IMR-90 (cell line): ENCODE data around the gene GNAO1. TPM values are rescaled to one million over a fixed set of nuclear protein-coding genes. Genes with fewer than 3 reads are reported as not detected.

Source experiments
- ATAC-seq: fragments of 200-7000 bp; cut with Tn5 transposase; 2 replicates; pipeline ENCODE4 v1.9.1; 2020; ENCODE audit warnings: low read depth, mild to moderate bottlenecking, moderate library complexity
- BruUV-seq: library from RNA; stranded (reverse); fragments of 400-500 nt; replicated peaks from 2 replicates; lab custom pipeline; 2021; lab: Mats Ljungman, UMichigan
- CTCF ChIA-PET: fragments of 300-600 bp; formaldehyde crosslinking; extraction: SDS; loops from one replicate; lab custom pipeline; 2021; ENCODE audit warnings: antibody characterized with exemption; lab: Yijun Ruan, JAX
- POLR2A ChIA-PET: fragments of 300-600 bp; sonication (Branson Sonifier 250); formaldehyde crosslinking; loops from one replicate; lab custom pipeline; 2022; ENCODE audit warnings: antibody characterized with exemption; ENCODE audit not compliant: unreplicated experiment; lab: Charles Lee
- DNase-seq: peaks from one replicate; pipeline ENCODE4 v3.0.0; 2013
- H2AFZ ChIP-seq: replicated peaks from 2 replicates; pipeline ENCODE3; 2013; ENCODE audit warnings: low read length, mild to moderate bottlenecking; ENCODE audit not compliant: poor library complexity
- H2AK5ac ChIP-seq: 2 replicates; pipeline ENCODE4 v1.6.1; 2013; ENCODE audit warnings: low read depth, low read length, inconsistent platforms
- H2AK9ac ChIP-seq: replicated peaks from 2 replicates; pipeline ENCODE3; 2013; ENCODE audit warnings: mild to moderate bottlenecking, low read depth, low read length, moderate library complexity; ENCODE audit not compliant: poor library complexity
- H2BK120ac ChIP-seq: 2 replicates; pipeline ENCODE4 v1.6.1; 2013; ENCODE audit warnings: low read depth, low read length, inconsistent platforms
- H2BK15ac ChIP-seq: 3 replicates; pipeline ENCODE4 v1.6.1; 2013; ENCODE audit warnings: low read depth, low read length, inconsistent platforms
- H2BK20ac ChIP-seq: 2 replicates; pipeline ENCODE4 v1.6.1; 2013; ENCODE audit warnings: low read depth, mild to moderate bottlenecking, inconsistent platforms, low read length, moderate library complexity
- H2BK5ac ChIP-seq: 2 replicates; pipeline ENCODE4 v1.6.1; 2013; ENCODE audit warnings: mild to moderate bottlenecking, low read depth, low read length, inconsistent platforms; ENCODE audit not compliant: poor library complexity, severe bottlenecking
- H3K14ac ChIP-seq: replicated peaks from 2 replicates; pipeline ENCODE4 v1.6.1; 2013; ENCODE audit warnings: low read depth, low read length, inconsistent platforms
- H3K18ac ChIP-seq: 2 replicates; pipeline ENCODE4 v1.6.1; 2013; ENCODE audit warnings: low read depth, low read length, control low read depth
- H3K23ac ChIP-seq: 2 replicates; pipeline ENCODE4 v1.6.1; 2013; ENCODE audit warnings: low read depth, low read length, inconsistent platforms
- H3K27ac ChIP-seq: 2 replicates; pipeline ENCODE4 v1.5.1; 2013; ENCODE audit warnings: mild to moderate bottlenecking, control low read depth, low read length; ENCODE audit not compliant: insufficient read depth
- H3K27me3 ChIP-seq: 2 replicates; pipeline ENCODE4 v1.6.1; 2013; ENCODE audit warnings: low read length; ENCODE audit not compliant: control insufficient read depth, insufficient read depth
- H3K36me3 ChIP-seq: 2 replicates; pipeline ENCODE4 v1.6.1; 2013; ENCODE audit warnings: low read length, mixed read lengths; ENCODE audit not compliant: control insufficient read depth, insufficient read depth
- H3K4ac ChIP-seq: 2 replicates; pipeline ENCODE4 v1.6.1; 2013; ENCODE audit warnings: low read depth, low read length, inconsistent platforms
- H3K4me1 ChIP-seq: 2 replicates; pipeline ENCODE4 v1.6.1; 2013; ENCODE audit warnings: low read length, mixed read lengths; ENCODE audit not compliant: control insufficient read depth, insufficient read depth
- H3K4me2 ChIP-seq: 2 replicates; pipeline ENCODE4 v1.6.1; 2013; ENCODE audit warnings: low read depth, mild to moderate bottlenecking, control low read depth, low read length, moderate library complexity
- H3K4me3 ChIP-seq: 2 replicates; pipeline ENCODE4 v1.5.1; 2013; ENCODE audit warnings: low read depth, mild to moderate bottlenecking, control low read depth, low read length, moderate library complexity; ENCODE audit not compliant: insufficient read depth
- H3K56ac ChIP-seq: 2 replicates; pipeline ENCODE4 v1.6.1; 2013; ENCODE audit warnings: low read length, inconsistent platforms; ENCODE audit not compliant: insufficient read depth; ENCODE audit errors: extremely low read depth
- H3K79me1 ChIP-seq, 2 experiments: 2 replicates each; pipeline ENCODE4 v1.6.1; 2013; ENCODE audit warnings: low read length in 2 of 2, inconsistent platforms in 1 of 2, low read depth in 1 of 2
- H3K9ac ChIP-seq: 2 replicates; pipeline ENCODE4 v1.6.1; 2013; ENCODE audit warnings: low read depth, low read length, control low read depth
- H3K9me1 ChIP-seq: 2 replicates; pipeline ENCODE4 v1.6.1; 2013; ENCODE audit warnings: low read length, inconsistent platforms; ENCODE audit not compliant: insufficient read depth
- H3K9me3 ChIP-seq: 2 replicates; pipeline ENCODE4 v1.6.1; 2013; ENCODE audit warnings: low read length; ENCODE audit not compliant: control insufficient read depth, insufficient read depth
- H4K20me1 ChIP-seq: 2 replicates; pipeline ENCODE4 v1.6.1; 2013; ENCODE audit warnings: low read length, inconsistent platforms; ENCODE audit not compliant: insufficient read depth
- H4K5ac ChIP-seq: 2 replicates; pipeline ENCODE4 v1.6.1; 2013; ENCODE audit warnings: mild to moderate bottlenecking, low read depth, low read length, control low read depth
- H4K8ac ChIP-seq, 2 experiments: 2 replicates each; pipeline ENCODE4 v1.6.1; 2013; ENCODE audit warnings: low read depth in 2 of 2, low read length in 2 of 2, control low read depth in 1 of 2, inconsistent platforms in 1 of 2
- H4K91ac ChIP-seq: 2 replicates; pipeline ENCODE4 v1.6.1; 2013; ENCODE audit warnings: low read depth, low read length, inconsistent platforms; ENCODE audit not compliant: insufficient read depth
- SMC3 ChIP-seq: fragments of 150-350 bp; IDR thresholded peaks from 2 replicates; pipeline ENCODE4 v1.6.1; 2016; ENCODE audit warnings: low read depth, mild to moderate bottlenecking, antibody characterized with exemption, low read length, moderate library complexity
- WGBS, 2 experiments: methylation state at CpG; one replicate each; pipeline versions ENCODE4 v1.1.5 to v1.1.7; 2013; ENCODE audit warnings: missing lambda C conversion rate in 2 of 2; ENCODE audit not compliant: insufficient read length in 1 of 2; ENCODE audit errors: extremely low coverage in 2 of 2; 5-methylcytosine and 5-hydroxymethylcytosine counted together
- dilution Hi-C: fragments of 300-500 bp; cut with HindIII; formaldehyde crosslinking; loops from one replicate; pipeline ENCODE4 v1.14.3; 2018; ENCODE audit warnings: low sequenced_read_pairs; ENCODE audit not compliant: unreplicated experiment
- in situ Hi-C: fragments of 300-500 bp; cut with MboI; formaldehyde crosslinking; loops from 3 replicates; pipeline ENCODE4 v1.14.3; 2019; ENCODE audit warnings: low sequenced_read_pairs, inconsistent platforms, mixed read lengths
- intact Hi-C: fragments of 100-400 bp; cut with micrococcal nuclease; formaldehyde crosslinking; loops from 2 replicates; pipeline ENCODE4 v1.10.0; 2022
- polyA plus RNA-seq, 3 experiments: library from polyadenylated mRNA; depleted of rRNA; stranded (reverse); fragments of >200 nt; gene quantifications; 2 replicates each; pipeline ENCODE4 v1.2.3, GENCODE V29; 2012; ENCODE audit warnings: low replicate concordance in 1 of 3
- total RNA-seq: library from RNA; depleted of rRNA; stranded (reverse); fragments of >200 nt; gene quantifications from 2 replicates; pipeline ENCODE4 v1.2.3, GENCODE V29; 2012
- TF ChIP-seq, protein P1 (sequence below): fragments of 150-350 bp; IDR thresholded peaks from 2 replicates; pipeline ENCODE4 v1.6.1; 2017; ENCODE audit warnings: mild to moderate bottlenecking, antibody characterized with exemption, low read length, low read depth

Gene GNAO1
- total and polyA plus RNA-seq, 2 of the 4 experiments (the other 2 are of a cell fraction): under 0.01 to 0.07 TPM

DNA sequence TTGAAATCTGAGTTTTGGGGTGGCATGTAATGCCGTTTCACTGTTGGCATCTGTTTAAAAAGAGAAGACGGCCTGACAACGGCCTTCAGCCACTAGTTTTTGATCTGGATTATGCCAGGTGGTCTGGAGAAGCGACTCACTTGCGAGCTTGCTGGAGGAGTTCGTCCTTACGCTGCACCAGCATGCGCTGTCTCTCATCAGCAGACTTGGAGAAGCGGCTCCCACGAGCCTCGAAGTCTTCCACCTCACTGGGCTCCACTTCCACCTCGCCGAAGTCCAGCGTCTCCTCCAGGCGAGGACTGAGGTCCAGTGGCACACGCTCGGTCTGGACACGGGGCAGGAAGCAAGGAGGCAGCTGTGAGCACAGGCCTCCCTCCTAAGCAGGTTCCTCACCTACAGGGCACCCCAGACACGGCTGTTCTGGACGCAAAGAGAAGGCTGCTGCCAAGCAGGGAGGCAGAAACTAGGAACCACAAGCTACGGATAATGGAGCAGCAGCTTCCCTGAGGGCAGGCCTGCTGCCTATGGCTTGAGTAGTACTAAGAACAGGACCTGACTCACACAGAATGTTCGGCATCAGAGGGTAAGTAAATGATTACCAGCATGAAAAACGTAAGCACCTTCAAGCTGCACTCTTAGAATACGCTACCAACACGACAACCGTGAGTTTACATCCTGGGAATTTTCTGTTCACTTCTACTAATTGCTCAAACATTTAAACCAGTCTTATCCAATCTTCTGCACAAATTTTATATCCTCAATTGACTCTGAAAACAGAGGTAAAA is 172.7 kb downstream of the GNAO1 start:
- Histone ChIP-seq H4K5ac (no peak overlapping the region), H4K8ac (no peak overlapping the region), H3K23ac (no peak overlapping the region), H4K20me1 (no peaks in the 10 kb centered on the region), H3K9ac (no peak overlapping the region), H2AK5ac (no peak overlapping the region), H3K56ac (no peak overlapping the region), H3K79me1 (peaks cover 4 to 9% of the 10 kb centered on the region in 2 experiments; a peak in 3 of 4 replicates), H2BK5ac (no peak overlapping the region), H3K4me1 (no peaks in the 10 kb centered on the region), H3K9me3 (no peaks in the 10 kb centered on the region), H2BK20ac (no peak overlapping the region), H2BK120ac (no peak overlapping the region), H3K4me2 (no peak overlapping the region), H2BK15ac (no peak overlapping the region), H3K18ac (no peak overlapping the region), H4K91ac (no peak overlapping the region), H3K36me3 (peaks cover 51% of the 10 kb centered on the region), H3K27ac (no peak overlapping the region), H3K14ac (no peak overlapping the region), H2AFZ (no peak overlapping the region), H3K27me3 (no peaks in the 10 kb centered on the region), H3K9me1 (peaks cover 5% of the 10 kb centered on the region; the same call in 1 of the 2 replicates), H3K4me3 (no peak overlapping the region), H2AK9ac (no peak overlapping the region), H3K4ac (no peak overlapping the region)
- 97% methylated on average over 13 of the region's 26 CpGs; no CpG with 5 or more reads in 1 of the 2 experiments for WGBS, 2 experiments
- POLR2A ChIA-PET: no interaction called here
- ATAC-seq: no peak
- in situ Hi-C loops: loop anchor here (25.0 kb wide), 1 partner anchor 877 kb away; the partner anchor contains the start of gene MMP2
- CTCF ChIA-PET: interaction anchor here (0.5 kb wide), 1 partner anchor 53 kb away, joined by 3 read pairs; no protein-coding TSS in a partner anchor
- DNase-seq: no peak
- dilution Hi-C loops: no loop called here
- TF ChIP-seq, protein P1, sequence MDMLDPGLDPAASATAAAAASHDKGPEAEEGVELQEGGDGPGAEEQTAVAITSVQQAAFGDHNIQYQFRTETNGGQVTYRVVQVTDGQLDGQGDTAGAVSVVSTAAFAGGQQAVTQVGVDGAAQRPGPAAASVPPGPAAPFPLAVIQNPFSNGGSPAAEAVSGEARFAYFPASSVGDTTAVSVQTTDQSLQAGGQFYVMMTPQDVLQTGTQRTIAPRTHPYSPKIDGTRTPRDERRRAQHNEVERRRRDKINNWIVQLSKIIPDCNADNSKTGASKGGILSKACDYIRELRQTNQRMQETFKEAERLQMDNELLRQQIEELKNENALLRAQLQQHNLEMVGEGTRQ: no peak
- no peak for TF ChIP-seq SMC3
- intact Hi-C loops: no loop called here
- no TSS peak for BruUV-seq
